RCC 7860 (cell line): ENCODE results near the gene EDN3.
"Not testable (repeated sequence)": the region's sequence is repeated elsewhere in the genome, so short reads cannot be mapped to it uniquely, and the experiment has no call there.

Experiments used
- DNase-seq: peaks from one replicate; pipeline ENCODE4 v3.0.0-alpha.2; 2015; ENCODE audit warnings: low spot score
- FAIRE-seq: peaks from 2 replicates; lab custom pipeline; 2012; peaks lifted over from hg19 to GRCh38; lab: Jason Lieb, UNC

EDN3 gene

GRCh38 chr20:59334651-59335300 is 34.4 kb downstream of the EDN3 start:
- DNase-seq (no peak), FAIRE-seq (no peak)

DNA sequence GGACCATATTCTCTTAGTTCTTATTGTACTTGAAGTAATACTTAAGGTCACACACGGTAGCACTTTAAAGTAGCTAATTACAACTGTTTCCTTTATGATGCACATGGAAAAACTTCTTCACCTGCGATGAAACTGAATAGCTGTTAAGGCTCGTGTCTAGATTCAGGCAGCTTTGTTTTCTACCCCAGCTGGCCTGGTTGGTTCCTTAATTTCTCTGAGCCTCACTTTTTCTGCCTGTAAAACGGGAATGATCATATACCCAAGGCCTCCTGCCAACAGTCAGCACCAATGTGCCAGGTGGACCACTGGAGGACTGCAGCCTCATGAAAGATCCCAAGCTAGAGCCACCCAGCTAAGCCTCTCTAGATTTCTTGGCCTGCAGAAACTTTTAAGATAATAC is 35.0 kb downstream of the EDN3 start:
- DNase-seq (no peak), FAIRE-seq (no peak)

GRCh38 chr20:59336540-59336939 is 36.1 kb downstream of the EDN3 start:
- DNase-seq: no peak
- no peak for FAIRE-seq

DNA sequence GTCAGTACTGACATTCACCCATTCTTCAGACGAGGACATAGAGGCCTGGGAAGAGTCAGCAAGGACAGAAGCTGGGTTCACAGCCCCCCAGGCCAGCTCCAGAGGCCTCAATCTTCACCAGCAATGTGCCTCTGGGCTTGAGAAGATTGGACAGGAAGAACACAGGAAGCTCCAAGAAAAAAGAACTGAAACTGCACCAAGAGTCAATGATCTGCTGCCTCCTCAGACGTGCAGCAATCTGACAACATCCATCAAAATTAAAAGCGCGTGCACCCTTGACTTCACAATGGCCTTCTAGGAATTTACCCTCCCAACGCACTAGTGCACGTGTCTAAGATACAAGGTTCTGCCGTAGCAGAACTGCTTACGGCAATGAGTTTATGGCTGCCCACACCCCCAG is 38.0 kb downstream of the EDN3 start:
- DNase-seq, FAIRE-seq: not testable (repeated sequence)

GRCh38 chr20:59340201-59340885 is 39.9 kb downstream of the EDN3 start:
- DNase-seq (no peak), FAIRE-seq (no peak)

DNA sequence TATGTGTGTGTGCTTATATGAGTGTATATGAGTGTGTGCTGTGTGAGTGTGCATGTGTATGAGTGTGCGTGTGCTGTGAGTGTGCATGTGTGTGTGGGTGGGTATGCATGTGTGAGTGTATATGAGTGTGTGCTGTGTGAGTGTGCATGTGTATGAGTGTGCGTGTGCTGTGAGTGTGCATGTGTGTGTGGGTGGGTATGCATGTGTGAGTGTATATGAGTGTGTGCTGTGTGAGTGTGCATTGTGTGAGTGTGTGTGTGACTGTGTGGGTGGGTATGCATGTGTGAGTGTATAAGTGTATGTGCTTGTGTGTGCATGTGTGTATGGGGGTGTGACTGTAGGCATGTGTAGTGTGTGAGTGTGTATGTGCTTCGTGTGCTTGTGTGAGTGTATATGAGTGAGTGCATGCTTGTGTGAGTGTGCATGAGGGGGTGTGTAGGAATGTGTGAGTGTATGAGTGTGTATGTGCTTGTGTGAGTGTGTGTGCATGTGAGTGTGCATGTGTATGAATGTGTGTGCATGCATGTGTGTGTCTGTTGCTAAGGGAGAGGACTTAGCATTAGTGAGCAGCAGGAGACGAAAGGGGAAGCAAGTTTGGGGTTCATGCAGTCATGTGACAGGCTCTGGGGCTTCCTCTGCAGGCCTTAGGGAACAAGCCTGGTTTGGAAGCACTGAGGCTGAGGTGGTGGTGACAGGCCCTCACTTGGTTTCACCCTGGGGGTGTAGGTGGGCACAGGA is 41.0 kb downstream of the EDN3 start:
- not testable (repeated sequence) for FAIRE-seq

DNA sequence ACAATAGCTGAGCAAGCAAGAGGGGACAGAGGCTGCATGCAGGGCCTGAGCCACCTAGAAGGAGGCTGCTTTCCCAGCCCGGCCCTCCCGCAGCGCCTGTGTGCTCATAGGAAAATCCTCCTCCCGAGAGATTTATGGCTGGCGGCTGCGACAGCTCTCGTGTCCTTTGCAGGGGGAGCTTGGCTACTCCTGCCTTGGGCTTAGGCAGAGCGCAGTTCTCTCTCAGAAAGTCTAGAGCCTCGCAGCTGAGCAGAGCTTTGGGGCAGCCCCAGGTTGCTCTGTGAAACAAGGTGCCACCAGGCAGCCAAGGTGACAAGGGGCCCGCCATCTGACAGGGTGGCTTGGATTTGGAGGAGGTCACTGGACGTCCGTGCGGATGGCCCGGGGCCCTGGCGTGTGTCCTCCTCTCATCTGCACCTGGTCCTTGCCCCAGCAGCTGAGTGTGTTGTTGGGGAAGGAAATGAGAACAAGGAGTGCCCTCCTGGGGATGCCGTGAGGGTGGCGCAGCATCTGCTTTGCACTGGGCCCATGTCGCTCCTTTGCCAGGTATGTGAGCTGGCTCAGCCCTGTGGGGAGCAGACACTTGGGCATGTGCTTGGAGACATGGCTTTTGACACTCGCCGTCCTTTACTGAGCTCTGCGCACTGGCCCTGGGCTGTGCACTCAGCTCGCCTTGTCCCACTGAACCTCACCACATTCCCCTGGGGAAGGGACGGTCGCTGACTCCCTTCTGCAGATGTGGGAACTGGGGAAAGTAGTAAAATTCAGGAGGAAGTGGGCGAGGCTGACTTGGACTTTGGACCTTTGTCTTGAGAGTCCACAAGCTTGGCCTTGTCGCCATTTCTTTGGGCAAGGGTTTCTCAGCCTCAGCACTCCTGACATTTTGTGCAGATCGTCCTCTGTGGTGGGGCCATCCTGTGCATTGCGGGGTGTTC is 41.9 kb downstream of the EDN3 start:
- FAIRE-seq (no peak), DNase-seq (no peak)

More for the DNA sequence above, 41.0 kb downstream of the EDN3 start:
- not testable (repeated sequence) for DNase-seq

DNA sequence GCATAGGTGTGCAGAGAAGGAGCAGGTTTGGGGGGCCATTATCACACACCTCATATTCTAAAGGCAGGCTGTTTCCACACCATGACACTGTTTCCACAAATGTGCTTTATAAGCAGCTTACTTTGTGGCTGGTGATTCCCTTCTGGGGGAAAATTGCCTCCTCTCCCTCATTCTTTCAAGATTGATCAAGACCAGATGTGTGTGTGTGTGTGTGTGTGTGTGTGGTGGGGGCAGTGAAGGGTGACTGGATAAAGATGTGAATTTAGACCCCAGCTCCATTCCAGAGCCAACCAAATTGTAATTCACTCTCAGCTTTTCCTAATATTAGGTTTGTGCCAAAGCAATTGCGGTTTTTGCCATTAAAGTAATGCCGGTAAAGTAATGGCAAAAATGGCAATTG is 45.6 kb downstream of the EDN3 start:
- no peak for FAIRE-seq

DNA sequence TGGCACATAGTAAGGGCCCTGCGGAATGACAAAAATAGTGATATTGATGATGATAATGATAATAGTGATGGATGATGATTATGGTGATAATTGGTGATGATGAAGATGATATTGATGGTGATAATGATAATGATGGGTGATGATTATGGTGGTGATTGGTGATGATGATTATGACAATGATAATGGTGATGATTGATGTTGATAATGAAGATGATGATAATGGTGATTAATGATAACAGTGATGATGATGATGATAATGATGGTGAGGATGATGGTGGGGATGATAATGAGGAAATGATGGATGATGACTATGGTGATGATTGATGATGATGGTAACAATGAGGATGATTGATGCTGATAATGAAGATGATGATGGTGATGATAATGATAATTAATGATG is 48.9 kb downstream of the EDN3 start:
- FAIRE-seq: no peak
- no peak for DNase-seq

More for the DNA sequence above, 45.6 kb downstream of the EDN3 start:
- DNase-seq: no peak

DNA sequence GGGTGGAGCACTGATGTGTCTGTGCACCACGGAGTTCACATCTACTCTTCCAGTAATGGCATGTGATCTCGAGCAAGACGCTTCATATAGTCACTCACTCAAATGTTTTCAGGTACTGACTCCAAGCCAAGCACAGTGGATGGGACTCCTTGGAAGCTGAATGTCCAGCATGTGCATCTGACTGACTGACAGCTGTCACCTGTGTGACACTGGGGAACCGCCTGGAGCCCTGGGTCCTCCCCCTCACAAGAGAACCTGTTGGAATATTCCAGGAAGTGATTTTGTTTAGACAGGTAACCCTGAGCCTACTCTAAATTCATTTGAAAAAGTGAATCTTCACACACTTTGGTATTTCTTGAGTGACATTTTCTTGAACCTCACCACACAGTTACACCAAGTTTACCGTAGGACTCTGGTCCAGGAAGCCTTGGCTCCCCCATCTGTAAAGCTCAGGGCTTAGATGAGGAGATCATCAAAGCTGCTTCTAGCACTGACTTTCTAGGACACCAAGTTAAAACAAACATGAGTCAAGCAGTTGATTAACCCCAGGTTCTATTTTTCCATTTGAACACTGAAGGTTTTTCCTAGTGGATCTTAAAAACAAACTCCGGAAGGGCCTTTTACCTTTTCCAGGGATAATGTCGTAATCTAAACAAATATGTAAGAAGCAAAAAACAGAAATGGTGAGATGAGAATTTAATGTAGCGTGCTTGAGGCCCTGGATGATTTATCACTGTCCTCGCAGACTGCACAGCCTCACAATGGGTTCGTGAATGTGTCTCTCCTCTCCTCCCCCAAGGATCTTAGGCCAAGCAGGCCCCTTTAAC is 50.1 kb downstream of the EDN3 start:
- FAIRE-seq (no peak), DNase-seq (no peak)

DNA sequence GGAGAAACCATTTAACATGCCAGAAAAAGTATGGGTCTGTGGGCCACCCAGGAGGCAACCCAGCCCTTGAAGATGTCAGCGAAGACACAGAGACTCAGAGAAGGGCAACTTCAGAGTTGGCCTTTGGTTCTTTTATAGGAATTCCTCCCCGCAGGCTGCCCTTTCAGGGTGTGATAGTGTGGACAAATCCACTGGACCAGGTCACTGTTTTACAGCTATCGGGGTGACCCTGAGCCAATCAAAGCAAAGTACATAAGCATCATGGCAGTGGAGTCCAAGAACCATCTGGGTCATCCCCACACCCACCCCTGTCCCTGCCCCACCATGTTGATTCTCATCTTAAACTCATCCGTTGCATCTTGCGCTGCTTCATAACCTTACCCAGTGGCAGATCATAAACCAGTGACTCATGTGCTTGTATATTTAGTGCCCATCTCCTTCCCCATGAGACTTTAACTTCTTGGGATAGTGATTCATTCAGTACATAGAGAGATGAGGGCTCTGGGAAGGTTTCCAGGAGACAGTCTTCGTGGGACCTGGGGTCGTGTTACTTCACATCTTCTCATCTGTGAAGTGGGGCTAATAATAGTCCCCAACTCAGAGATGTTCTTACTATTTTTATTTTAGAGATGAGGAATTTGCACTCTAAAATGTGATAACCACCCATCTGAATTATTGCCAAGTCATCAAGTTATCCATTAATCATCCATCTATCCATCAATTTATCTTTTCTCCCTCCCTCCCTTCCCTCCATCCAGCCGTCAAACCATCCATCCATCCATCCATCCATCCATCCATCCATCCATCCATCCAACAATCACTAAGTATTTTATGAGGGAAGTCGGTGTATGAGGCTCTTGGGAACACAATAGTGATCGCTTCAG is 51.0 kb downstream of the EDN3 start:
- FAIRE-seq: no peak
- peak; percentile 54 for DNase-seq

DNA sequence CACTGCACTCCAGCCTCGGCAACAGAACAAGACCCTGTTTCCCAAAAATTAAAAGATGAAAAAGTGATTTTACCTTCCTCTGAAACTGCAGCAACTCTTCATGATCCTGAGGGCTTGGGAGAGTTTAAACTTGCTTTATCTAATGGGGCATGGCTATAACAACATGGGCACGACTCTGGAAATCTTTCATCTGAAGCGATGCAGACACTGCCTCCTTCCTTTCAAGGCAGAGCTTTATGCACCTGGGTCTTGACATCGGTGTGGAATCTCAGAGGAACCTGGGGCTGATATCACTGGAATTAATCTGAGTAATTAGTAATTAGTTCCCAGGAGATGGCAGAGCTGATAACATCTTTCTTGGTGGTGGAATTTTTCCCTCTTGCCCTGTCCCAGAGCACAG is 52.1 kb downstream of the EDN3 start:
- FAIRE-seq: no peak

GRCh38 chr20:59352990-59353389 is 52.6 kb downstream of the EDN3 start:
- no peak for FAIRE-seq
- DNase-seq: no peak

More for the DNA sequence above, 52.1 kb downstream of the EDN3 start:
- no peak for DNase-seq

DNA sequence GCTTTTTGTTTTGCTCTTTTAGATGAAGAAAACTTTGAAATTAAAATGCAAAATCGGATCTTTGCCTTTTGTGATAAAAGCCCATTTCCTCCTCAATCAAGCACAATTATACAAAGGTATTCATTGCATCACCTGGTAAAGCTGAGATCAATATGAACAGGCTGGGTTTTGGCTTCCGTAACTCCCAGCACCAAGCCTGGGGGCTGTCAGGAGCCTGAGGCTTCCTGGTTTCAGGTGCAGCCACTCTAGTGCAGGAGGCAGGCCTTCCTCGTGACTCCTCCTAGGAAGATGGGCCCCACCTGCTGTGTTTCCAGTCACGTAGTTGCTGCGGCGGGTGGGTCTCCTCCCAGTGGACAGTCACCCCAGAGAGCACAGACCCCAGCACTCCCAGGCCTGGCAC is 54.0 kb downstream of the EDN3 start:
- no peak for DNase-seq
- FAIRE-seq: no peak

DNA sequence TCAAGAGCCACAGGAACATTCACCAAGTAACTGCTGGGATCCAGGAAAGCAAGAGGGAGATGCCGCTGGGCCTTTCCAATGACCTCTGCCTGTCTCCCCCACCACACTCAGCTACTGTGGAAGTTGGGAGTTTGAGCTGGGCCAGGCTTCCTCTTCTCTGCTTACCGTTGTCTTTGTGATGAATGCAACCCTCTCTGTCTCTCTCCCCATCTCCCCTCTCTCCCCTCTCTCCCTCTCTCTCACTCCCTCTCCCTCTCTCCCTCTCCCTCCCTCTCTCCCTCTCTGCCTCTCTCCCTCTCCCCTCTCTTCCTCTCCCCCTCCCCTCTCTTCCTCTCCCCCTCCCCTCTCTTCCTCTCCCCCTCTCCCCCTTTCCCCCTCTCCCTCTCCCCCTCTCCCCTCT is 54.8 kb downstream of the EDN3 start:
- DNase-seq (no peak), FAIRE-seq (no peak)

DNA sequence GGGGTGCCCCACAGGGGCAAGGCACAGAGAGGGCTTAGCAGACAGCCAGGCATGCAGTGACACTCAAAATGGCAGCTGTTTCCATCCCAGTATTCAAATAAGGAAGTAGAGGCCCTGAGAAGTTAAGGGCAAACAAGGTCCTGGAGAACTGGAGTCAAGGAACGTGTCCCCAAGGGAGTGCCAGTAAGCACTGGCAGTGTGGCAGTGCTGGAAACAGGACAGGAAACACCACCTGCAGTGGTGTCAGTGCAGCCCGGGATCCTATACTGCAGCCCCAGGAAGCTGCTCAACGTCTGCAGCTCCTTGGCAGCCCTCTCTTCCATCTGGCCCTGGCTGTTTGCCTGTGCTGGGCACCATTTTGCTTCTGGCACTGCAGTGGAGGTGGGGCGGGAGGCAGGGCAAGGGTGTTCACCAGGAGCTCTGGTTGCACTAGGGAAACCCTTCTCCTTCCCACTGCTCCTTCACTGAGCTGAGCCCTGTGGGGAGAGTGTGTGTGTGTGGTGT is 56.3 kb downstream of the EDN3 start:
- no peak for FAIRE-seq
- no peak for DNase-seq

GRCh38 chr20:59358793-59359192 is 58.4 kb downstream of the EDN3 start:
- DNase-seq: not testable (repeated sequence)

GRCh38 chr20:59359906-59360725 is 59.7 kb downstream of the EDN3 start:
- FAIRE-seq: no peak
- DNase-seq: no peak

More at GRCh38 chr20:59358793-59359192, 58.4 kb downstream of the EDN3 start:
- not testable (repeated sequence) for FAIRE-seq
